Measurements from ENCODE around the gene SLC6A17.

DNA sequence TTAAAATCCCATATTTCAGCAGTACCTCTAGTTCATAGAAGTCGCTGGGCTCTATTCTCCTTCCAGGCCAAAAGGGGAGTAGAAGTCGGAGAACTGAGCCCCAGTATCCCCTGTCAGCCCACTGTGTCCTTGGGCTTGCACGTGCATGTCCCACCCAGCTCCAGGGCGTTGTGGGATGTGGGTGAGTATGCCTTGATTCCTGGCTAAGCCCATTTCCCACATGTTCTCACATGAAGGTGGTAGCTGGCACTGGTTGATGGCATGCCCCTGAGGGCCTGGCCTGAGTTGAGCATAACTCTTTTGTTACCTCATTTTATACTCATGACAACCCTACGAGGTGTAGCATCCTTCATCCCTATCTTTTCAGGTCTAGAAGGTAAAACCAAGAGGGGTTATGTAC lies 8.0 kb downstream of the SLC6A17 start:
- no peak for TF ChIP-seq CTCF (conservative IDR thresholded peaks at IDR 0.05; ENCODE audit: low read depth in 2 of 2)
- TF ChIP-seq EZH2phosphoT487 (IDR thresholded peaks at IDR 0.05; ENCODE audit: unreplicated experiment) = no peak
- TF ChIP-seq POLR2AphosphoS5 (IDR thresholded peaks at IDR 0.05; ENCODE audit: low read depth) = no peak

Data from GM23338 (cell line).